Smooth muscle cell (in vitro differentiated cells): ENCODE data around the gene ZSCAN4. TPM values are rescaled to one million over a fixed set of nuclear protein-coding genes. Genes with fewer than 3 reads are reported as not detected.

ENCODE experiments used
- DNase-seq: peaks from one replicate; lab custom pipeline; 2025; ENCODE audit not compliant: unreplicated experiment; lab: John Stamatoyannopoulos, UW
- H2AFZ ChIP-seq: fragments of 200-600 bp; sonication (generic); 2 replicates; pipeline ENCODE4 v1.6.0; 2016; ENCODE audit warnings: antibody characterized with exemption, low read depth, mild to moderate bottlenecking
- H3F3A ChIP-seq: fragments of 200-600 bp; sonication (generic); 2 replicates; pipeline ENCODE4 v1.6.0; 2017; ENCODE audit warnings: antibody characterized with exemption, low read depth
- H3K27ac ChIP-seq: fragments of 200-600 bp; sonication (generic); 2 replicates; pipeline ENCODE4 v1.5.1; 2016; ENCODE audit warnings: low read depth, mild to moderate bottlenecking
- H3K27me3 ChIP-seq: fragments of 200-600 bp; sonication (generic); 2 replicates; pipeline ENCODE4 v1.6.1; 2016; ENCODE audit warnings: low read depth, mild to moderate bottlenecking
- H3K36me3 ChIP-seq: fragments of 200-600 bp; sonication (generic); 2 replicates; pipeline ENCODE4 v1.5.1; 2016; ENCODE audit warnings: low read depth
- H3K4me1 ChIP-seq: fragments of 200-600 bp; sonication (generic); 2 replicates; pipeline ENCODE4 v1.5.1; 2016; ENCODE audit warnings: low read depth
- H3K4me2 ChIP-seq: fragments of 200-600 bp; sonication (generic); 2 replicates; pipeline ENCODE4 v1.6.0; 2016; ENCODE audit warnings: mild to moderate bottlenecking
- H3K4me3 ChIP-seq: fragments of 200-600 bp; sonication (generic); 2 replicates; pipeline ENCODE4 v1.5.1; 2016; ENCODE audit warnings: mild to moderate bottlenecking
- H3K79me2 ChIP-seq: fragments of 200-600 bp; sonication (generic); 2 replicates; pipeline ENCODE4 v1.6.0; 2016; ENCODE audit warnings: low read depth, mild to moderate bottlenecking
- H3K9ac ChIP-seq: fragments of 200-600 bp; sonication (generic); 2 replicates; pipeline ENCODE4 v1.6.0; 2016; ENCODE audit warnings: low read depth
- H3K9me3 ChIP-seq: fragments of 200-600 bp; sonication (generic); replicated peaks from 2 replicates; pipeline ENCODE4 v1.5.1; 2016; ENCODE audit warnings: low read depth
- H4K20me1 ChIP-seq: fragments of 200-600 bp; sonication (generic); 2 replicates; pipeline ENCODE4 v1.6.0; 2016; ENCODE audit warnings: low read depth
- WGBS: methylation state at CpG from one replicate; pipeline ENCODE4 v1.1.7; 2016; ENCODE audit warnings: low lambda C conversion rate; 5-methylcytosine and 5-hydroxymethylcytosine counted together
- polyA plus RNA-seq: library from polyadenylated mRNA; unstranded; fragments of >200 nt; fragmentation: Nextera tagmentation; extraction: Ambion mirVana; gene quantifications from 2 replicates; pipeline ENCODE4 v1.2.1, GENCODE V29; 2016
- total RNA-seq: library from RNA; depleted of rRNA; stranded (reverse); fragments of >200 nt; gene quantifications from 2 replicates; pipeline ENCODE4 v1.2.3, GENCODE V29; 2014
- TF ChIP-seq, protein P1 (sequence below): fragments of 200-600 bp; sonication (generic); IDR thresholded peaks from 2 replicates; pipeline ENCODE4 v1.5.1; 2017; ENCODE audit warnings: borderline replicate concordance, mild to moderate bottlenecking, antibody characterized with exemption; ENCODE audit not compliant: insufficient read depth, poor library complexity, severe bottlenecking

The ZSCAN4 gene
- total and polyA plus RNA-seq, 2 experiments from 2014 or later, result 0.27 TPM; not detected in 1

DNA sequence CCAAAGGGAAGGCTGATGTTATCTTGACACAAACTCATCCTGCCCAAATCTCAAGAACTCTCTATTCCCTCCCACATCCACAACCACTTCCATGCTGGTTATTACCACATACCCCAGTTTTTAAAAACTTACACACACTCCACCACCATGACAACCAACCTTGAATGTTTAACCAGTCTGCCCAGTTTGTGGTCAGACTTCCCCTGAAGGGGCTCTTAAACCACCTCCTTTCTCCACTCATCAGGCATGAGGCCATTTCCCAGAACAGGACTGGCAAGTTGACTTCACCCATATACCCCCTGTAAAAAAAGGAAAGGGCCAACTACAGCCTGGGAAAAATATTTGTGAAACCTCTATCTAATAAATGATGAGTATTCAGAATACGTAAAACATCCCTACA is 12.4 kb upstream of the ZSCAN4 start:
- no peaks in the 10 kb centered on the region for H3K79me2 ChIP-seq
- 67% methylated on average over 1 of the region's 1 CpG for WGBS
- no peaks in the 10 kb centered on the region for H4K20me1 ChIP-seq
- H3K9me3 ChIP-seq, result no peaks in the 10 kb centered on the region
- no peaks in the 10 kb centered on the region for H3K36me3 ChIP-seq
- H3K4me2 ChIP-seq, result no peak overlapping the region
- no peak overlapping the region for H3K9ac ChIP-seq
- H3F3A ChIP-seq, result no peaks in the 10 kb centered on the region
- no peak overlapping the region for H2AFZ ChIP-seq
- H3K27ac ChIP-seq, result no peak overlapping the region
- H3K4me1 ChIP-seq, result no peaks in the 10 kb centered on the region
- DNase-seq, result no peak
- TF ChIP-seq, protein P1, sequence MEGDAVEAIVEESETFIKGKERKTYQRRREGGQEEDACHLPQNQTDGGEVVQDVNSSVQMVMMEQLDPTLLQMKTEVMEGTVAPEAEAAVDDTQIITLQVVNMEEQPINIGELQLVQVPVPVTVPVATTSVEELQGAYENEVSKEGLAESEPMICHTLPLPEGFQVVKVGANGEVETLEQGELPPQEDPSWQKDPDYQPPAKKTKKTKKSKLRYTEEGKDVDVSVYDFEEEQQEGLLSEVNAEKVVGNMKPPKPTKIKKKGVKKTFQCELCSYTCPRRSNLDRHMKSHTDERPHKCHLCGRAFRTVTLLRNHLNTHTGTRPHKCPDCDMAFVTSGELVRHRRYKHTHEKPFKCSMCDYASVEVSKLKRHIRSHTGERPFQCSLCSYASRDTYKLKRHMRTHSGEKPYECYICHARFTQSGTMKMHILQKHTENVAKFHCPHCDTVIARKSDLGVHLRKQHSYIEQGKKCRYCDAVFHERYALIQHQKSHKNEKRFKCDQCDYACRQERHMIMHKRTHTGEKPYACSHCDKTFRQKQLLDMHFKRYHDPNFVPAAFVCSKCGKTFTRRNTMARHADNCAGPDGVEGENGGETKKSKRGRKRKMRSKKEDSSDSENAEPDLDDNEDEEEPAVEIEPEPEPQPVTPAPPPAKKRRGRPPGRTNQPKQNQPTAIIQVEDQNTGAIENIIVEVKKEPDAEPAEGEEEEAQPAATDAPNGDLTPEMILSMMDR, result no peak
- no peak overlapping the region for H3K4me3 ChIP-seq
- peaks cover 9% of the 10 kb centered on the region for H3K27me3 ChIP-seq

- Histone ChIP-seq H3K36me3 (no peaks in the 10 kb centered on the region), H3K9me3 (no peaks in the 10 kb centered on the region), H3K4me3 (peak overlapping the region; percentile 71), H2AFZ (peak overlapping the region; percentile 99), H3K79me2 (no peaks in the 10 kb centered on the region), H3K27me3 (peaks cover 5% of the 10 kb centered on the region), H3K9ac (peak overlapping the region; percentile 43), H3F3A (no peaks in the 10 kb centered on the region), H3K4me2 (peak overlapping the region; percentile 97), H4K20me1 (no peaks in the 10 kb centered on the region), H3K27ac (no peak overlapping the region), H3K4me1 (peaks cover 4% of the 10 kb centered on the region)
- TF ChIP-seq, protein P1, result no peak
- DNase-seq, result peak; percentile 24
- WGBS, result 3% methylated on average over 52 of the region's 64 CpGs
Observed at GRCh38 chr19:57664269-57665127, 4.2 kb upstream of the ZSCAN4 start.

DNA sequence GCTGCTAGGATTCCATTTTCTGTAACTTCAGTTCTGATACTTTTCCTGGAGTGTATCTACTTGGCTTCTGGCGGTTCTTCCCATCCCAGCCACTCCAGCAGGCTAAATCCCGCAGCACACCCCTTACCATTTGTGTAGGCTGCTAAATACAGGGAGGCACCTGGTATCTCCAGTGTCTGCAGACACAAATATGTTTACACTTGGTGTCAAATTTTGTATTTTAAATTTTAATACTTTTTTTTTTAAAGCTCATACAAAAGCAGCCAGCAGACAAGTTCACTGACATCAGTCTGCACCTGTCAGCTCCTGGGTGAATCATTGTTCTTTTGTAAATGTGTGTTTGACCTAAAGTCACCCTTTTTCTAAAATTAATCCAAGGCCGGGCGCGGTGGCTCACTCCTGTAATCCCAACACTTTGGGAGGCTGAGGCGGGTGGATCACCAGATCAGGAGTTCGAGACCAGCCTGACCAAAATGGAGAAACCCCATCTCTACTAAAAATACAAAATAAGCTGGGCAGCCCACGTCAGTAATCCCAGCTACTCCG is 3.4 kb upstream of the ZSCAN4 start:
- H3K4me2 ChIP-seq, result no peak overlapping the region
- WGBS, result 92% methylated on average over 9 of the region's 9 CpGs
- no peaks in the 10 kb centered on the region for H3K79me2 ChIP-seq
- H3K36me3 ChIP-seq, result no peaks in the 10 kb centered on the region
- H3K27me3 ChIP-seq, result no peaks in the 10 kb centered on the region
- peaks cover 4% of the 10 kb centered on the region for H3K4me1 ChIP-seq
- H2AFZ ChIP-seq, result peak overlapping the region; percentile 99
- H3F3A ChIP-seq, result no peaks in the 10 kb centered on the region
- peak overlapping the region; percentile 71 for H3K4me3 ChIP-seq
- no peak overlapping the region for H3K27ac ChIP-seq
- no peak overlapping the region for H3K9ac ChIP-seq
- H4K20me1 ChIP-seq, result no peaks in the 10 kb centered on the region
- no peak for DNase-seq
- TF ChIP-seq, protein P1, result no peak
- no peaks in the 10 kb centered on the region for H3K9me3 ChIP-seq

- 89% methylated on average over 1 of the region's 1 CpG for WGBS
Observed at GRCh38 chr19:57667228-57667627, 1.5 kb upstream of the ZSCAN4 start.

More at GRCh38 chr19:57667228-57667627, 1.5 kb upstream of the ZSCAN4 start:
- TF ChIP-seq, protein P1, result no peak
- Histone ChIP-seq H3K4me3 (no peak overlapping the region), H3K4me1 (peaks cover 4% of the 10 kb centered on the region), H3K9me3 (no peaks in the 10 kb centered on the region), H3K27me3 (no peaks in the 10 kb centered on the region), H3K79me2 (no peaks in the 10 kb centered on the region), H4K20me1 (no peaks in the 10 kb centered on the region), H3F3A (no peaks in the 10 kb centered on the region), H3K9ac (no peak overlapping the region), H3K36me3 (no peaks in the 10 kb centered on the region), H2AFZ (no peak overlapping the region), H3K4me2 (no peak overlapping the region), H3K27ac (no peak overlapping the region)
- no peak for DNase-seq
